GM21717 (cell line): ENCODE results near the gene DMD.
"Not testable (repeated sequence)": the region's sequence is repeated elsewhere in the genome, so short reads cannot be mapped to it uniquely, and the experiment has no call there.

Experiments
- ATAC-seq: cut with Tn5 transposase; IDR thresholded peaks from one replicate; pipeline ENCODE4 v1.9.1; 2021; ENCODE audit warnings: mild to moderate bottlenecking, moderate library complexity; ENCODE audit not compliant: unreplicated experiment

The DMD gene

GRCh38 chrX:31649201-31649600, 1562.1 kb downstream of the DMD start:
- ATAC-seq, result no peak

GRCh38 chrX:31633349-31633748, 1578.0 kb downstream of the DMD start:
- ATAC-seq, result no peak

GRCh38 chrX:31629195-31629594, 1582.2 kb downstream of the DMD start:
- ATAC-seq, result no peak

- ATAC-seq, result no peak
These were observed 1602.2 kb downstream of the DMD start for GRCh38 chrX:31609130-31609529.

- no peak for ATAC-seq
These were observed 1602.7 kb downstream of the DMD start for GRCh38 chrX:31608638-31609037.

GRCh38 chrX:31606771-31607170, 1604.6 kb downstream of the DMD start:
- no peak for ATAC-seq

- peak; percentile 77 for ATAC-seq
These were observed 1606.6 kb downstream of the DMD start for GRCh38 chrX:31604629-31605221.

- no peak for ATAC-seq
These were observed 1607.8 kb downstream of the DMD start for GRCh38 chrX:31603411-31604120.

- no peak for ATAC-seq
These were observed 1610.5 kb downstream of the DMD start for GRCh38 chrX:31600823-31601222.

GRCh38 chrX:31593353-31593752, 1618.0 kb downstream of the DMD start:
- no peak for ATAC-seq

GRCh38 chrX:31591355-31591754, 1620.0 kb downstream of the DMD start:
- ATAC-seq, result no peak

- ATAC-seq, result no peak
These were observed 1620.7 kb downstream of the DMD start for GRCh38 chrX:31590581-31591114.

- ATAC-seq, result no peak
These were observed 1621.8 kb downstream of the DMD start for GRCh38 chrX:31589503-31589902.

- no peak for ATAC-seq
These were observed 1623.0 kb downstream of the DMD start for GRCh38 chrX:31588355-31588754.

- not testable (repeated sequence) for ATAC-seq
These were observed 1627.5 kb downstream of the DMD start for GRCh38 chrX:31583892-31584291.

GRCh38 chrX:31580726-31581125, 1630.6 kb downstream of the DMD start:
- no peak for ATAC-seq

- ATAC-seq, result no peak
These were observed 1631.1 kb downstream of the DMD start for GRCh38 chrX:31580227-31580626.

GRCh38 chrX:31572360-31572759, 1639.0 kb downstream of the DMD start:
- no peak for ATAC-seq

- ATAC-seq, result no peak
These were observed 1640.7 kb downstream of the DMD start for GRCh38 chrX:31570658-31571057.

GRCh38 chrX:31563792-31564191, 1647.6 kb downstream of the DMD start:
- ATAC-seq, result no peak

GRCh38 chrX:31555506-31555905, 1655.8 kb downstream of the DMD start:
- no peak for ATAC-seq

- no peak for ATAC-seq
These were observed 1659.4 kb downstream of the DMD start for GRCh38 chrX:31551913-31552312.
